HG03469 (cell line): ENCODE measurements around the gene DHRSX.
"Not testable (repeated sequence)": the region's sequence is repeated elsewhere in the genome, so short reads cannot be mapped to it uniquely, and the experiment has no call there.

Experiments
- ATAC-seq: cut with Tn5 transposase; IDR thresholded peaks from one replicate; pipeline ENCODE4 v1.9.1; 2021; ENCODE audit warnings: mild to moderate bottlenecking, moderate library complexity, moderate number of reproducible peaks; ENCODE audit not compliant: unreplicated experiment

Gene DHRSX

DNA sequence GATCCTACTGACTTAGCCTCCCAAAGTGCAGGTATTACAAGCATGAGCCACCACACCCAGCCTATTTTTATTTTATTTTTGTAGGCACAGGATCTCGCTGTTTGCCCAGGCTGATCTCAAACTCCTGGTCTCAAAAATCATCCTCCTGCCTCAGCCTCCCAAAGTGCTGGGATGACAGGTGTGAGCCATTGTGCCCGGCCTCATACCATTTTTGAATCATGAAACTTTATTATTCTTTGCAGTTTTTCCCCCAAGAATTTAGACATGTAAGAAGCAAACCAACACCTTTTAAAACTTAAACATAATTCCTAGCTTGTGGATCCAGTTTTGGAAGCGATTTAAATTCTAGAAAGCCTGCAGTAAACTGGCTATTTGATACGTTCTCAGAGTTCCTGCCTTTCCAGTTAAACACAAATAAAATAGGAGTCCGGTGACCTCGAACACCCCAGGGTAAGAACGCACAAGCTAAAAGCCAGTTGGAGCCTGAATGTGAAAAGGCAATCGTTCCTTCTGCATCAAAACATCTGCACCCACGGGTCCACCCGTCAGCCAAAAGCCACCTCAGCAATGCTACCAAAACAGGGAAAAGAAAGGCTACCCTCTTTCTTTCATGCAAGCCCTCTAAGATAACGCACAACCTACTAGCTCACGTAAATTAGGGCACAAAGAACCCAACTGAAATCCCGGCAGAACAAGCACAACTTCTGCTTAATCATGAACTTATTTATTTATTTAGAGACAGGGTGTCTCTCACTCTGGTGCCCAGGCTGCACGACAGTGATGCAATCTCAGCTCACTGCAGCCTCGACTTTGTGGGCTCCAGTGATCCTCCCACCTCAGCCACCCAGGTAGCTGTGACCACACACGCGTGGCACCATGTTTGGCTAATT is 39.7 kb downstream of the DHRSX start:
- ATAC-seq, result not testable (repeated sequence)

DNA sequence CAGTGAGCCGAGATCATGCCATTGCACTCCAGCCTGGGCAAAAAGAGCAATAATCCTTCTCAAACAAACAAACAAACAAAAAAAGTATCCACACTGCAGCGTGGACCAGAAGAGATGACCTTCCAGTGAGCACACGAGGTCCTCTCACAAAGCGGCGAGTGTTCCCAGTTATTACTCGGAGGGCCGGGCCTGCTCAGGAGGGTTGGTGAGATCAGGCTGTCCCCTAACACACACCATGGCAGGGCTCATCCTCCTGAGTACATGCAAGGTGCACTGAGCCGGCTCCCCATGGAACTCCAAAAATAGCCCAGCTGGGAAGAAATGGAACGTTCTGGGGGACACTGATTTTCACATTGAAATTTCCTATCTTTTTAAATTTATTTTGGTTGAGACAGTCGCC is 40.7 kb downstream of the DHRSX start:
- not testable (repeated sequence) for ATAC-seq

DNA sequence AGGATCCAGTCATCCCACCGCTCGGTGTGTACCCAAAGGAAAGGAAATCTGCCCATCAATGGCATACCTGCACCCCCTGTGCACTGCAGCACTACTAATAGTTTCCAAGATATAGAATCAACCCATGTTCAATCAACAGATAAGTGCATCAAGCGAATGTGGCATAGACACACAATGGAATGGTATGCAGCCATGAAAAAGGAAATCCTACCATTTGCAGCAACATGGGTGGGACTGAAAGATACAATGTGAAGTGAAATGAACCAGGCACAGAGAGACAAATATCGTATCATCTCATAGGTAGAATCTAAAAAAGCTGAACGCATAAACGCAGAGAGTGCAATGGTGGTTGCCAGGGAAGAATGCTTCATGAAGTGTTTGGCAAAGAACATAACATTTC is 42.5 kb downstream of the DHRSX start:
- no peak for ATAC-seq

DNA sequence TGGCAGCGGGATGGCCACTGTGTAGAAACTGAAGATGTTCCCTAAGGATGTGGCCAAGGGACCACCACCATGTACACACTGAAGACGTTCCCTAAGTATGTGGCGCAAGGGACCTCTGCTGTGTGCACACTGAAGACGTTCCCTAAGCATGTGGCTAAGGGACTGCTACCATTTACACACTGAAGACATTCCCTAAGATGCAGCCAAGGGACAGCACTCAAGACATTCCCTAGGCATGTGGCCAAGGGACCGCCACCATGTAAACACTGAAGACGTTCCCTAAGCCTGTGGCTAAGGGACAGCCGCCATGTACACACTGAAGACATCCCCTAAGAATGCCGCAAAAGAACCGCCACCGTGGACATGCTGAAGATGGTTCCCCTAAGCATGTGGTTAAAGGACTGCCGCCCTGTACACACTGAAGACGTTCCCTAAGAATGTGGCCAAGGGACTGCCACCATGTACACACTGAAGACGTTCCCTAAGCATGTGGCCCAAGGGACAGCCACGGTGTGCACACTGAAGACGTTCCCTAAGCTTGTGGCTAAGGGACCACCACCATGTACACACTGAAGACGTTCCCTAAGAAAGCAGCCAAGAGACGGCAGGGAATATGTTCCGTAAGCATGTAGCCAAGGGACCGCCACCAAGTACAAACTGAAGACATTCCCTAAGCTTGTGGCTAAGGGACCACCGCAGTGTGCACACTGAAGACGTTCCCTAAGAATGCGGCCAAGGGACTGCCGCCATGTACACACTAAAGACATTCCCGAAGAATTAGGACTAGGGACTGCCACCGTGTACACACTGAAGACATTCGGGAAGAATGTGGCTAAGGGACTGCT is 43.3 kb downstream of the DHRSX start:
- no peak for ATAC-seq

DNA sequence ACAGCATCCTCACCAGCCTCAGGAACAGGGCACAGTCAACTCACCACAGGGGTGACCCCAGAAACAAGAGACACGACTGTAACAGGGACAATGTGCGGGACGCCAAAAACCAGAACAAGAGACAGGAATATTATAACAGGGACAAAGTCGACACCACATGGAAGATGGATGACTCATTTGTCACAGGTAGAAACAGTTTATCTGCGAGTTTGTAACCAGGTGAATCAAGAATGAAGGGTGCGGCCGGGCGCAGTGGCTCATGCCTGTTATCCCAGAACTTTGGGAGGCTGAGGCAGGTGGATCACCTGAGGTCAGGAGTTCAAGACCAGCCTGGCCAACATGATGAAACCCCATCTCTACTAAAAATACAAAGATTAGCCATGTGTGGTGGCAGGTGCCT is 44.7 kb downstream of the DHRSX start:
- not testable (repeated sequence) for ATAC-seq

DNA sequence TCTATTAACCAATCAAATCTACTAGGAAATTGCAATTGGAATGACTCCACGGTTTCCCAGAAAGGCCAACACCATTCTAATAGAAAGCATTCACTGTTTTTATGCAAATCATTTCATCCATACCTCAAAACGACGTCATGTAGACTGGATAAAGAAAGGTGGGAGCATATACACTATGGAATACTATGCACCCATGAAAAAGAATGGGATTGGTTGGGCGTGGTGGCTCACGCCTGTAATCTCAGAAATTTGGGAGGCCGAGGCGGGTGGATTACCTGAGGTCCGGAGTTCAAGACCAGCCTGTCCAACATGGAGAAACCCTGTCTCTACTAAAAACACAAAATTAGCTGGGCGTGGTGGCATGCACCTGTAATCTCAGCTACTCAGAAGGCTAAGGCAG is 46.2 kb downstream of the DHRSX start:
- not testable (repeated sequence) for ATAC-seq

DNA sequence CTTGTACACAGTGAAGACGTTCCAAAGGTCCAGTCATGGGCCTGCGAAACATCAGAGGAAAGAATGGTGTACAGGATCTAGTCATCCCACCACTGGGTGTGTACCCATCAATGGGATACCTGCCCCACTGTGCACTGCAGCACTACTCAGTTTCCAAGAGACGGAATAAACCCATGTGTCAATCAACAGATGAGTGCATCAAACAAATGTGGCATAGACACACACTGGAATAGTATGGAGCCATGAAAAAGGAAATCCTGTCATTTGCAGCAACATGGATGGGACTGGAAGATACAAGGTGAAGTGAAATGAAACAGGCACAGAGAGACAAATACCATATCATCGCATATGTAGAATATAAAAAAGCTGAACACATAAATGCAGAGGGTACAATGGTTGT is 48.0 kb downstream of the DHRSX start:
- no peak for ATAC-seq

DNA sequence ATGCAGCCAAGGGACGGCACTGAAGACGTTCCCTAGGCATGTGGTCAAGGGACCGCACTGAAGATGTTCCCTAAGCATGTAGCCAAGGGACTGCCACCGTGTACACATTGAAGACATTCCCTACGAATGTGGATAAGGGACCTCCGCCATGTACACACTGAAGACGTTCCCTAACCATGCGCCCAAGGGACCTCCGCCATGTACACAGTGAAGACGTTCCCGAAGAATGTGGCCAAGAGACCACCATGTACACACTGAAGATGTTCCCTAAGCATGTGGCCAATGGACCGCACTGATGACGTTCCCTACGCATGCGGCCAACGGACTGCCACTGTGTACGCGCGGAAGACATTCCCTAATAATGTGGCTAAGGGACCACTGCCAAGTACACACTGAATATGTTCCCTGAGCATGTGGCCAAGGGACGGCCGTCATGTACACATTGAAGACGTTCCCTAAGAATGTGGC is 48.4 kb downstream of the DHRSX start:
- ATAC-seq, result no peak

DNA sequence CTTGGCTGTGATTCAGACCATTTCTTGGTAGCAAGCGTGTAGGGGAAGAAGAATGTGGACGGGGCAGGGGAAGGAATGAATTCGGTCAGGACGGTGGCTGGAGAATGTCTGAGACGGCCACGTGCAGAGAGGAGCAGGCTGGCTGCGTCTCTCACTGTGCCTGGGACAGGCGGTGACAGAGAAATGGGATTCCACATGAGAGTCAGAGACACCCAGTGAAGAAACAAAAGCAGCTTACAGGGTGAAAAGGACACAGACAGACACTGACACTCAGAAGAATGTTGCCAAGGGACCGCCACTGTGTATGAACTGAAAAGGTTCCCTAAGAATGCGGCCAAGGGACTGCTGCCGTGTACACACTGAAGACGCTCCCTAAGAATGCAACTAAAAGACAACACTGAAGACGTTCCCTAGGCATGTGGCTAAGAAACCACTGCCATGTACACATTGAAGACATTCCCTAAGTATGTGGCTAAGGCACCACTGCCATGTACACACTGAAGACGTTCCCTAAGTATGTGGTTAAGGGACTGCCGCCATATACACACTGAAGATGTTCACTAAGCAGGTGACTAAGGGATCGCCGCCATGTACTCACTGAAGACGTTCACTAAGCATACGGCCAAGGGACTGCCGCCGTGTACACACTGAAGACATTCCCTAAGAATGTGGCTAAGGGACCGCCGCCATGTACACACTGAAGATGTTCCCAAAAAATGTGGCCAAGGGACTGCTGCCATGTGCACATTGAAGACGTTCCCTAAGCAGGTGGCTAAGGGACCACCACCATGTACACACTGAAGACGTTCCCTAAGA is 49.1 kb downstream of the DHRSX start:
- ATAC-seq, result no peak

DNA sequence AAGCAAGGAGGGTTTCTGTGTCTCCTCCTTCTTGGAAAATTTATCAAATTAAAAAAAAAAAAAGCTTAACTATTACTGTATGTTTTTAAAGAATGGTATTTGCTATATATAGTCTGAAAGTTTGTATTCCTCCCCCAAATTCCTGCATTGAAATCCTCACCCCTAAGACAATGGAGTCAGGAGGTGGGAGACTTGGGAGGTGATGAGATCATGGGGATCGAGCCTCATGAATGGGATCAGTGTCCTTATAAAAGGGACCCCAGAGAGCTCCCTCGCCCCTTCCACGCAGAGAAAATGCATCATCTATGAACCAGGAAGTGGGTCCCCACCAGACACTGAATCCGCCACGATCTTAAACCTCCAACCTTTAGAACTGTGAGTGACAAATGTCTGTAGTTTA is 50.1 kb downstream of the DHRSX start:
- no peak for ATAC-seq

DNA sequence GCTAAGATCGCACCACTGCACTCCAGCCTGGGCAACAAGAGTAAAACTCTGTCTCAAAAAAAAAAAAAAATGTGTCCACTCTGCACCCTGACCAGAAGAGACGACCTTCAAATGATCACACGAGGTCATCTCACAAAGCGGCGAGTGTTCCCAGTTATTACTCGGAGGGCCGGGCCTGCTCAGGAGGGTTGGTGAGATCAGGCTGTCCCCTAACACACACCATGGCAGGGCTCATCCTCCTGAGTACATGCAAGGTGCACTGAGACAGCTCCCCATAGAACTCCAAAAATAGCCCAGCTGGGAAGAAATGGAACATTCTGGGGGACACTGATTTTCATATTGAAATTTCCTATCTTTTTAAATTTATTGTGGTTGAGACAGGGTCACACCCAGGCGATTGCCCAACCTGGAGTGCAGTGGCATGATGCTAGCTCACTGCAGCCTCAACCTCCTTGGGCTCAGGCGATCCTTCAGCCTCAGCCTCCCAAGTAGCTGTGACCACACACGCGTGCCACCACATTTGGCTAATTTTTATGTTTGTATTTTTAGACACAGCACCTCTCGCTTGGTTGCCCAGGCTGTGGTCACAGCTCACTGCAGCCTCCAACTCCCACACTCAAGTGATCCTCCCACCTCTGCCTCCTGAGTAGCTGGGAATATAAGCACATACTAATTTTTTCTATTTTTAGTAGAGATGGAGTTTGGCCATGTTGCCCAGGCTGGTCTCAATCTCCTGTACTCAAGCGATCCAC is 51.5 kb downstream of the DHRSX start:
- ATAC-seq, result no peak

DNA sequence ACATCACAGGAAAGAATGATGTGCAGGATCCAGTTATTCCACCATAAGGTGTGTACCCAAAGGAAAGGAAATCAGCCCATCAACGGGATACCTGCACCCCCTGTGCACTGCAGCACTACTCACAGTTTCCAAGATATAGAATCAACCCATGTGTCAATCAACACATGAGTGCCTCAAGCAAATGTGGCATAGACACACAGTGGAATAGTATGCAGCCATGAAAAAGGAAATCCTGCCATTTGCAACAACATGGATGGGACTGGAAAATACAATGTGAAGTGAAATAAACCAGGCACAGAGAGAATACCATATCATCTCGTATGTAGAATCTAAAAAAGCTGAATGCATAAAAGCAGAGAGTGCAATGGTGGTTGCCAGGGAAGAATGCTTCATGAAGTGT is 53.3 kb downstream of the DHRSX start:
- no peak for ATAC-seq

DNA sequence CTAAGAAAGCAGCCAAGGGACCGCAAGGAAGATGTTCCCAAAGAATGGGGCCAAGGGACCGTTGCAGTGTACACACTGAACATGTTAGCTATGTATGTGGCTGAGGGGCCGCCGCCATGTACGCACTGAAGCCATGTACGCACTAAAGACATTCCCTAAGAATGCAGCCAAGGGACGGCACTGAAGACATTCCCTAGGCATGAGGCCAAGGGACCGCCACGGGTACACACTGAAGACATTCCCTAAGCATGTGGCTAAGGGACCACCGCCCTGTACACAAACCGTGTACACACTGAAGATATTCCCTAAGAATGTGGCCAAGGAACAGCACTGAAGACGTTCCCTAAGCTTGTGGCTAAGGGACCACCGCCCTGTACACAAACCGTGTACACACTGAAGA is 54.0 kb downstream of the DHRSX start:
- ATAC-seq, result no peak

DNA sequence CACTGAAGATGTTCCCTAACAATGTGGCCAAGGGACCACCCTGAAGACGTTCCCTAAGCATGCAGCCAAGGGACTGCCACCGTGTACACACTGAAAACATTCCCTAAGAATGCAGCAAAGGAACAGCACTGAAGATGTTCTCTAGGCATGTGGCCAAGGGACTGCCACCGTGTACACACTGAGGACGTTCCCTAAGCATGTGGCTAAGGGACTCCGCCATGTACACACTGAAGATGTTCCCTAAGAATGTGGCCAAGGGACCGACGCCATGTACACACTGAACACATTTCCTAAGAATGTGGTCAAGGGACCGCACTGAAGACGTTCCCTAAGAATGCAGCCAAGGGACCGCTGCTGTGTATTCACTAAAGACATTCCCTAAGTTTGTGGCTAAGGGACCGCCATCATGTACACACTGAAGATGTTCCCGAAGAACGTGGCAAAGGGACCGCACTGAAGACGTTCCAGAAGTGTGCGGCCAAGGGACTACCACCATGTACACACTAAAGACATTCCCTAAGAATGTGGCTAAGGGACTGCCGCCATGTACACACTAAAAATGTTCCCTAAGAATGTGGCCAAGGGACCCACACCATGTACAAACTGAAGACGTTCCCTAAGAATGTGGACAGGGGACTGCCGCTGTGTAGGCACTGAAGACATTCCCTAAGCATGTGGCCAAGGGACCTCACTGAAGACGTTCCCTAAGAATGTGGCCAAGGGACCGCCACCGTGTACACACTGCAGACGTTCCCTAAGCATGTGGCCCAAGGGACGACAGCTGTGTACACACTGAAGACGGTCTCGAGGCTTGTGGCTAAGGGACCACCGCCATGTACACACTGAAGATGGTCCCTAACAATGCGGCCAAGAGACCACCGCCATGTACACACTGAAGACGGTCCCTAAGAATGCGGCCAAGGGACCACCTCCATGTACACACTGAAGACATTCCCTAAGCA is 54.8 kb downstream of the DHRSX start:
- ATAC-seq, result no peak

DNA sequence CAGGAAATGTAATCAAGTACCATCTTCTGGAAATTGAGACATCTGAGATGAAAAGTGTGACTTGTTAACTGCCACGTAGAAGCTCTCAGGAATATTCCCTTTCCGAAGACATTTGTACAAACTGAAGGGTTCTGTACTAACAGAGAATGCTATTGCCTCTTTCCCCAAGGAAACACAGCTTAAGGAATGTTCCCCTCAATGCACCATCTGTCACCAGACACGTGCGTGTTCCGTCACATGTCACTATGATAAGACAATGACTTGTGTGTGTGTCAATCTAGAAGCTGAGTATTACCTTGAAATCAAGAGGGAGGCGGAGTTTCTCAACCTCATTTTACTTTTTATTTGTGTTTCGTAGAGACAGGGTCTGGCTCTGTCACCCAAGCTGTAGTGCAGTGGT is 58.1 kb downstream of the DHRSX start:
- ATAC-seq, result no peak

DNA sequence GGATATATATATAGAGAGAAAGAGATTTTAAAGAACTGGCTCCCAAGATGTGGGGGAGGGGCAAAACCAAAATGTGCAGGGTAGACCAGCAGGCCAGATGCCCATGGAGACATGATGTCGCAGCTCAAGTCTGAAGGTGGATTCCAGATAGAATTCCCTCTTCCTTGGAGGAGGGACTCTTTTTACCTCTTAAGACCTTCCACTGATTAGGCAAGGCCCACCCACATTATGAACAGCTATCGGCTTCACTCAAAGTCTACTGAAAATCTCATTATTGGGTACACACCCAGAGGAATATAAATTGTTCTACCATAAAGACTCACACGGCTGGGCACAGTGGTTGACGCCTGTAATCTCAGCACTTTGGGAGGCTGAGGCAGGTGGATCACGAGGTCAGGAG is 59.3 kb downstream of the DHRSX start:
- ATAC-seq, result no peak

DNA sequence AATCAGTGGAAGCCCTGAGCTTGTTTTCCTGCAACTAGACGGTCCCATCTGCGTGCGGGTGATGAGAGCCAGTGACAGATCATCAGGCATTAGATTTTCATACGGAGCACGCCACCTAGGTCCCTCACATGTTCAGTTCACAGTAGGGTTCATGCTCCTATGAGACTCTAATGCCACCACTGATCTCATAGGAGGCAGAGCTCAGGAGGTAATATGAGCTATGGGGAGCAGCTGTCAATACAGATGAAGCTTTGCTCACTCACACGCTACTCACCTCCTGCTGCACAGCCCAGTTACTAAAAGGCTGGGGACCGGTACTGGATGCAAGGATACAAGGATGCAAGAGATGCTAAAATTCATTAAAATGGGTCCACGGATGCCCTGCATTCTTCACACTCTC is 61.2 kb downstream of the DHRSX start:
- ATAC-seq, result no peak

DNA sequence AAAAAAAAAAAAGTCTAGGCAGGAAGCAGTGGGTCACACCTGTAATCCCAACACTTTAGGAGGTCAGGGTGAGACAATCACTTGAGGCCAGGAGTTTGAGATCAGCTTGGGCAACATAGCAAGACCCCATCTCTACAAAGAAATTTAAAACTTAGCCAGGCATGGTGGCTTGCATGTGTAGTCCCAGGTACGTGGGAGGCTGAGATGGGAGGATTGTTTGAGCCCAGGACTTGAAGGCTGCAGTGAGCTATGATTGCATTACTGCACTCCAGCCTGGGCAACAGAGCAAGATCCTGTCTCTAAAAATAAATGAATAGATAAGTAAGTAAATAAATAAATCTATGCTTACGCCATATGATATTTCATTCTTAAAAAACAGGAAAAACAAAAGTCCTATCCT is 65.3 kb downstream of the DHRSX start:
- no peak for ATAC-seq
